CD4-positive, alpha-beta T cell treated with Interleukin-6 at 100 ng/mL for 8 hours (primary cell): ENCODE data around the gene BANP.
"Not testable (repeated sequence)": the region's sequence is repeated elsewhere in the genome, so short reads cannot be mapped to it uniquely, and the experiment has no call there.

Experiments used
- DNase-seq: peaks from one replicate; pipeline ENCODE4 v3.0.0-alpha.2; 2020; ENCODE audit warnings: mixed read lengths, low spot score

Gene BANP

GRCh38 chr16:87926246-87927194 lies 24.7 kb upstream of the BANP start:
- no peak for DNase-seq

- DNase-seq, result no peak
Measured at GRCh38 chr16:87927195-87927562, 24.1 kb upstream of the BANP start.

GRCh38 chr16:87929986-87930385 lies 21.2 kb upstream of the BANP start:
- DNase-seq, result no peak

- no peak for DNase-seq
Measured at GRCh38 chr16:87930456-87930855, 20.8 kb upstream of the BANP start.

GRCh38 chr16:87931504-87931903 lies 19.7 kb upstream of the BANP start:
- no peak for DNase-seq

GRCh38 chr16:87932475-87933139 lies 18.6 kb upstream of the BANP start:
- DNase-seq, result not testable (repeated sequence)

GRCh38 chr16:87933140-87933495 lies 18.1 kb upstream of the BANP start:
- no peak for DNase-seq

DNA sequence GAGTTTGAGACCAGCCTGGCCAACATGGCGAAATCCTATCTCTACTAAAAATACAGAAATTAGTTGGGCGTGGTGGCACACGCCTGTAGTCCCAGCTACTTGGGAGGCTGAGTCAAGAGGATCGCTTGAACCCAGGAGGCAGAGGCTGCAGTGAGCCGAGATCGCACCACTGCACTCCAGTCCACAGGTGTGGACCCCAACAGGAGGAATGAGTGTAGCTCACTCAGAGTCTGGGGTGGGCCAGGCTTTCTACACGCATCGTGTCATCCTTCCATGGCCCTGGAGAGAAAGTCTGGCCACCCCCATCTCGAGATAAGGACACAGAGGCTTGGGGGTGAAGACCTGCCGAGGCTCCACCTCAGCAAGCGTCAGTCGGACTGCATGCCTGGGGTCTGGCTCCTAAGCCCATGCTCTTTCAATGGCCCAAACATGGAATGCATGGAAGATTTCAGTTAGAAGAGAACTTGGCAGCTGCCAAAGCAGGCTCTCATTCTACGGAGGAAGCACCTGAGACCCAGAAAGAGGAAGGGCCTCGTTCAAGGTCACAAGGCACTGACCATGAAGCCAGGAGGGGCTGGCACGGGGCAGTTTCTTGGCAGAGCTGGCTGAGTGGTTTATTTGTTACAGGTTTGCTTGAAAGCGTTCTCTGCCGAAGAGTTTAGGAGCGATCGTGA lies 16.3 kb upstream of the BANP start:
- DNase-seq, result not testable (repeated sequence)

- DNase-seq, result not testable (repeated sequence)
Measured at GRCh38 chr16:87936016-87936374, 15.2 kb upstream of the BANP start.

GRCh38 chr16:87936375-87937230 lies 14.6 kb upstream of the BANP start, which contains the start of gene CA5A:
Gene CA5A (minus strand): TSS chr16:87936529. CDS start chr16:87936450, 79 bp downstream.
- DNase-seq, result no peak

DNA sequence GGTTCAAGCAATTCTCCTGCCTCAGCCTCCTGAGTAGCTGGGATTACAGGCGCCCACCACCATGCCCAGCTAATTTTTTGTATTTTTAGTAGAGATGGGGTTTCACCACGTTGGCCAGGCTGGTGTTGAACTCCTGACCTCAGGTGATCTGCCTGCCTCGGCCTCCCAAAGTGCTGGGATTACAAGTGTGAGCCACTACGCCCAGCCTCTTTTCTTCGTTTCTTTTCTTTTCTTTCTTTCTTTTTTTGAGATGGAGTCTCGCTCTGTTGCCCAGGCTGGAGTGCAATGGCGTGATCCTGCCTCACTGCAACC lies 14.0 kb upstream of the BANP start:
- DNase-seq, result not testable (repeated sequence)

- no peak for DNase-seq
Measured at GRCh38 chr16:87938412-87938949, 12.8 kb upstream of the BANP start.

DNA sequence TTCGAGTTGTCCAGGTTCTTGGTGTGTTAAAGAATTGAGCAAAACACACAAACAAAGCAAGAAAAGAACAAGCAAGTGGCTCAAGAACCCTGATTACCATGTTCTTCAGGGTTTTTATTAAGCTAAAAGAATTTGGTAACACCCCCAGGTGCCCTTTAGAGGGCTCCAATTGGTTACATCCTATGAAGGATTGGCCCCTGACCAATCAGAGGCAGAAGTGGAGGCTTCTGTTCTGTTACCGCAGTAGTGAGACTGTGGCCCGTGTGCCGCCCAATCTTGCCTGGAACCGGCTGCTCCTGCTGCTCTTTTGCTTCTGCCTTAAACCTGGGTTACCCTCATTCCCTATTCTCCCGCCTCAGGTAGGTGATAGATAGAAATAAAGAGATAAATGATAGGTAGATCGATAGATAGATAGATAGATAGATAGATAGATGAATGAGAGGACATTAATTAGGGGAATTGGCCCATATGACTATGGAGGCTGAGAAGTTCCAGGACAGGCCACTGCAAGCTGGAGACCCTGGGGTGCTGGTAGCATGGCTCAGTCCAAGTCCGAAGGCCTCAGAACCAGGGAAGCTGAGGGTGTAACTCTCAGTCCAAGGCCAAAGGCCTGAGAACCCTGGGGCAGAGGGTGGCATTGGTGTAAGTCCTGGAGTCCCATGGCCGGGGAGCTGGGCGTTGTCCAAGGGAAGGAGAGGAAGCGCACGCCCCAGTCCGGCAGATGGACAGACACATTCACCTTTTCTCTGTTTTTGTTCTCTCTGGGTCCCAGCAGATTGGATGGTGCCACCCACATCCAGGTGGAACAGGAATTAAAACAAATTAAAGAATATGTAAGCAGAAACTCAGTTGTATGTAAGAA lies 11.4 kb upstream of the BANP start:
- no peak for DNase-seq

GRCh38 chr16:87942680-87943079 lies 8.6 kb upstream of the BANP start:
- DNase-seq, result no peak

DNA sequence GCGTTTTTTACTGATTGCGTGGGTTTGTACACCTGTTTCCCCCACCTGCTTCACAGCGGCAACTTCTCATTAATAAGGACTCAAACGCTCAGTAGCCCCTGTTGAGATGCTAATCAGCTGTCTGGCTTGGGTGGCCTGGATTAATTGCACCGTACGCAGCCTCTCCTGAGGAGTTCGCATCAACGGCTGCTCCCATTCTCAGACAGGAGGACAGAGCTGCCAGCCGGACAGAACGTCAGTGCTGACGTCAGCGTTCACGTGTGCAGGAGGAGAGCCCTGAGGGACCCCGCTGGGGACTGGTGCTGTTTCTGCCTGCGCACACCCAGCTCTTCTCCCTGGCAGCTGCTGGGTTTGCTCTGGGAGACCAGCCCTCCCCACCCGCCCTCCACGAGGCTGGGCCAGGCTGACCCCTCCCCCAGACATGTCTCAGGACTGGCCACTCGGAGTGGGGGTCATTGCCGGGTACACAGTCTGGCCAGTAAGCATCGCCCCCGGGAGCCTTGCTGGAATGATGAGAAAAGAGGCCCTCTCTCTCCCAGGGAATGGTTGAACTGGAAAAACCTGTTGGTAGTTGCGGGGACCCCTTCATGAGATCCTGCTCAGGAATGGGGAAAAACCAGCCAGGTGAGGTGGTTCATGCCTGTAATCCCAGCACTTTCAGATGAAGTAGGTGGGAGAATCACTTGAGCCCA lies 5.7 kb upstream of the BANP start:
- DNase-seq, result no peak

- DNase-seq, result no peak
Measured at GRCh38 chr16:87946596-87947347, 4.5 kb upstream of the BANP start.

GRCh38 chr16:87947356-87948118 lies 3.7 kb upstream of the BANP start:
- no peak for DNase-seq

GRCh38 chr16:87948119-87948545 lies 3.1 kb upstream of the BANP start:
- DNase-seq, result no peak

DNA sequence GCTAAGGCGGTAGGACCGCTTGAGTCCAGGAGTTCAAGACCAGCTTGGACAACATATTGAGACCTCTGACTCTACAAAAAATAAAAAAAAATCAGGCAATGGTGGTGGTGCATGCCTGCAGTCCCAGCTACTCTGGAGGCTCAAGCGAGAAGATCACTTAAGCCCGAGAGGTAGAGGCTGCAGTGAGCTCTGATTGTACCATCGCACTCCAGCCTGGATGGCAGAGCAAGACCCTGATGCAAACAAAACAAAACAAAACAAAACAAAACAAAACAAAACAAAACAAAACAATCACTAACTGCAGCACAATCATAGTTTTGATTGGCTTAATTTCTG lies 2.5 kb upstream of the BANP start:
- no peak for DNase-seq
